DND-41 (cell line): ENCODE measurements around the gene TGM3.

ENCODE experiments used
- ATAC-seq: fragments of 200-7000 bp; cut with Tn5 transposase; 3 replicates; pipeline ENCODE4 v1.9.1; 2021; ENCODE audit warnings: low read depth; ENCODE audit not compliant: insufficient read depth
- DNase-seq: peaks from one replicate; pipeline ENCODE4 v3.0.0-alpha.2; 2020
- H2AFZ ChIP-seq: 2 replicates; pipeline ENCODE4 v1.6.0; 2012; ENCODE audit warnings: low read depth, low read length
- H3K27ac ChIP-seq: 2 replicates; pipeline ENCODE4 v1.5.1; 2012; ENCODE audit warnings: low read length, inconsistent platforms
- H3K27me3 ChIP-seq: fragments of 200-600 bp; sonication (generic); 2 replicates; pipeline ENCODE4 v1.6.0; 2012; ENCODE audit warnings: low read length, mild to moderate bottlenecking, inconsistent platforms; ENCODE audit not compliant: insufficient read depth, poor library complexity
- H3K36me3 ChIP-seq: 2 replicates; pipeline ENCODE4 v1.5.1; 2012; ENCODE audit warnings: low read length, inconsistent platforms; ENCODE audit not compliant: insufficient read depth
- H3K4me1 ChIP-seq: 2 replicates; pipeline ENCODE4 v1.5.1; 2012; ENCODE audit warnings: mild to moderate bottlenecking, low read length; ENCODE audit not compliant: insufficient read depth
- H3K4me2 ChIP-seq: 2 replicates; pipeline ENCODE4 v1.6.0; 2012; ENCODE audit warnings: mild to moderate bottlenecking, moderate library complexity, low read length, inconsistent platforms; ENCODE audit not compliant: insufficient read depth
- H3K4me3 ChIP-seq, 2 experiments: fragments of 200-600 bp in 1 of 2; shearing (Covaris generic) in 1 of 2; 2 replicates each; pipeline ENCODE4 v1.5.1; 2012 to 2016; ENCODE audit warnings: inconsistent platforms in 2 of 2, low read length in 2 of 2, mild to moderate bottlenecking in 2 of 2, low read depth in 1 of 2, moderate library complexity in 1 of 2
- H3K79me2 ChIP-seq: 2 replicates; pipeline ENCODE4 v1.6.0; 2012; ENCODE audit warnings: low read length, inconsistent platforms; ENCODE audit not compliant: insufficient read depth
- H3K9ac ChIP-seq: 2 replicates; pipeline ENCODE4 v1.6.0; 2012; ENCODE audit warnings: low read depth, mild to moderate bottlenecking, inconsistent platforms, low read length, moderate library complexity
- H3K9me3 ChIP-seq: 2 replicates; pipeline ENCODE4 v1.5.1; 2012; ENCODE audit warnings: low read length, moderate library complexity, mild to moderate bottlenecking, inconsistent platforms; ENCODE audit not compliant: insufficient read depth, severe bottlenecking
- H4K20me1 ChIP-seq: 2 replicates; pipeline ENCODE4 v1.6.0; 2012; ENCODE audit warnings: low read length; ENCODE audit not compliant: insufficient read depth
- CTCF ChIP-seq: IDR thresholded peaks from 2 replicates; pipeline ENCODE4 v1.5.1; 2012; ENCODE audit warnings: borderline replicate concordance, low read length, moderate library complexity, mild to moderate bottlenecking; ENCODE audit not compliant: poor library complexity, severe bottlenecking; ENCODE audit errors: extremely low read depth
- EZH2 ChIP-seq: IDR thresholded peaks from 3 replicates; pipeline ENCODE4 v1.6.1; 2012; ENCODE audit warnings: borderline replicate concordance, low read depth, mild to moderate bottlenecking, moderate library complexity, low read length, inconsistent platforms; ENCODE audit not compliant: severe bottlenecking

The TGM3 gene

DNA sequence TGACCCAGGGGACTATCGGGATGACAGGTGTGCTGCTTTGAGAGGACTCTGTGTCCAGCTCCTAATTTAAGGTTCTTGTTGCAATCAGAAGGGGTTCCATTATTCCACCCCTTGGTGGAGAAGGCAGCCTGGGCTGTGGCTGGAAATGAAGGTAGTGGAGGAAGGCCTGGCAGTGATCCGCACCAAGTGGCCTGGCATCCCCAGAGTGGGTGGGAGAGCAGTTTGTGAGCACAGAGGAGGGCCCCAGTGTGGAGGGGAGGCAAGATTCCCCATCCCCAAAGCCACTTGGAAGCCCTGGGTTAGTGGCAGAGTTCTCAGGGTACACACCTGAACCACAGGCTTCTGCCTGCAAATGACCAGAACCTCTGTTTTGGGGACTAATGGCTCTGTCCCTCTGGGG, 2.3 kb downstream of the TGM3 start:
- Histone ChIP-seq H3K27me3 (peaks cover 21% of the 10 kb centered on the region), H4K20me1 (no peaks in the 10 kb centered on the region), H3K36me3 (no peaks in the 10 kb centered on the region), H3K79me2 (no peaks in the 10 kb centered on the region), H3K27ac (no peak overlapping the region), H3K9me3 (no peaks in the 10 kb centered on the region), H3K4me1 (no peaks in the 10 kb centered on the region), H3K4me2 (no peak overlapping the region), H3K4me3 (no peak overlapping the region), H3K9ac (no peak overlapping the region), H2AFZ (no peak overlapping the region)
- no peak for DNase-seq
- TF ChIP-seq EZH2 (no peak), CTCF (no peak)
- no peak for ATAC-seq

DNA sequence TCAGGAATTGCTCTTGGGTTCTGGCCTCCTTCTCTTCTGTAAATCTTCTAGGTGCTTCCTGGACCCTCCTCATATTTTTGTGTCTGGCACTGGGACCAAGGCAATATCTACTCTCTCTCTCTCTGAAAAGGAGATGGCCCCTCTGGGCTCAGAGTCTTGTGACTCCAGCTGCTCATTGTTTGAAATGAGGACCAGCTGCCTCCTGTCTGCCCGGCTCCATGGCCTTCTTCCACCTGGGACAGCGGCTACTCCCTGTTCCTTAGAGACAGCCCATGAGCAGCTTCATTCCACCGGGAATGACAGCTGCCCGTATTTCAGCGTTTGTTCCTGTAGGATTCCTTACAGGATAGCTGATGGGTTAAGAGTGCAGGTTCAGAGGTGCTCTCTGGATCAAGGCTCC, 2.9 kb downstream of the TGM3 start:
- H3K9ac ChIP-seq, result no peak overlapping the region
- H2AFZ ChIP-seq, result no peak overlapping the region
- TF ChIP-seq CTCF (no peak), EZH2 (no peak)
- H3K27me3 ChIP-seq, result peaks cover 22% of the 10 kb centered on the region
- ATAC-seq (no peak), DNase-seq (no peak)
- H3K4me2 ChIP-seq, result no peak overlapping the region
- no peaks in the 10 kb centered on the region for H3K79me2 ChIP-seq
- no peak overlapping the region for H3K4me3 ChIP-seq
- no peaks in the 10 kb centered on the region for H3K4me1 ChIP-seq
- H3K27ac ChIP-seq, result no peak overlapping the region
- H4K20me1 ChIP-seq, result no peaks in the 10 kb centered on the region
- no peaks in the 10 kb centered on the region for H3K9me3 ChIP-seq
- no peaks in the 10 kb centered on the region for H3K36me3 ChIP-seq

DNA sequence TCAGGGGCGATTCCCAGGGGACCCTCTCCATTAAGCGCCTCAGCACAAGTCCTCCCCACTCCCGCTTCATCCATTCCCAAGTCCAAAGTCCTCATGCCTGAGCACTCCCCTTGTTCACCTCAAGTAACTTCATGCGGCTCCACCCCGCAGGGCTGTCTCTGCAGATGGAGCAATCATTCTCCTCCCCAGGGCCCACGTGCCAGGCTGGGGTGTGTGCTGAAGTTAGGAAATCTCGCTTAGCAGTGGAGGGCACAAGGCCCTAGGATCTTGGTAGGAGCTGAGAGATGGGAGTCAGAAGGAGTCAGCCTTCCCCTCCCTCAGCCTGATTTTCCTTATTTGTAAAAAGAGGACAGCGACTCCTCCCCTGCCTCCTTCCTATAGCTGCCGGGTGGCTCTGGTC, 3.5 kb downstream of the TGM3 start:
- no peak for ATAC-seq
- no peak overlapping the region for H3K27ac ChIP-seq
- no peak for TF ChIP-seq EZH2
- TF ChIP-seq CTCF, result no peak

GRCh38 chr20:2300002-2300401, 4.2 kb downstream of the TGM3 start:
- Histone ChIP-seq H3K36me3 (no peaks in the 10 kb centered on the region), H3K9ac (no peak overlapping the region), H3K27me3 (peaks cover 23% of the 10 kb centered on the region), H3K4me3 (no peak overlapping the region), H3K27ac (no peak overlapping the region), H4K20me1 (peaks cover 3% of the 10 kb centered on the region; the same call in 1 of the 2 replicates), H3K4me1 (no peaks in the 10 kb centered on the region), H3K9me3 (no peaks in the 10 kb centered on the region), H2AFZ (no peak overlapping the region), H3K4me2 (no peak overlapping the region), H3K79me2 (no peaks in the 10 kb centered on the region)
- ATAC-seq, result no peak
- DNase-seq, result no peak
- TF ChIP-seq EZH2 (no peak), CTCF (no peak)

More for the DNA sequence above, 3.5 kb downstream of the TGM3 start:
- Histone ChIP-seq H3K4me1 (no peaks in the 10 kb centered on the region), H3K4me2 (no peak overlapping the region), H4K20me1 (peaks cover 3% of the 10 kb centered on the region; the same call in 1 of the 2 replicates), H3K27me3 (peaks cover 21% of the 10 kb centered on the region), H3K36me3 (no peaks in the 10 kb centered on the region), H3K9ac (no peak overlapping the region), H2AFZ (no peak overlapping the region), H3K9me3 (no peaks in the 10 kb centered on the region), H3K79me2 (no peaks in the 10 kb centered on the region), H3K4me3 (no peak overlapping the region)
- DNase-seq, result no peak
